ENCODE results near the gene TECRL. TPM values are rescaled to one million over a fixed set of nuclear protein-coding genes. Genes with fewer than 3 reads are reported as not detected.

TECRL gene
- total RNA-seq, 2 experiments from 2014 or later: not detected

DNA sequence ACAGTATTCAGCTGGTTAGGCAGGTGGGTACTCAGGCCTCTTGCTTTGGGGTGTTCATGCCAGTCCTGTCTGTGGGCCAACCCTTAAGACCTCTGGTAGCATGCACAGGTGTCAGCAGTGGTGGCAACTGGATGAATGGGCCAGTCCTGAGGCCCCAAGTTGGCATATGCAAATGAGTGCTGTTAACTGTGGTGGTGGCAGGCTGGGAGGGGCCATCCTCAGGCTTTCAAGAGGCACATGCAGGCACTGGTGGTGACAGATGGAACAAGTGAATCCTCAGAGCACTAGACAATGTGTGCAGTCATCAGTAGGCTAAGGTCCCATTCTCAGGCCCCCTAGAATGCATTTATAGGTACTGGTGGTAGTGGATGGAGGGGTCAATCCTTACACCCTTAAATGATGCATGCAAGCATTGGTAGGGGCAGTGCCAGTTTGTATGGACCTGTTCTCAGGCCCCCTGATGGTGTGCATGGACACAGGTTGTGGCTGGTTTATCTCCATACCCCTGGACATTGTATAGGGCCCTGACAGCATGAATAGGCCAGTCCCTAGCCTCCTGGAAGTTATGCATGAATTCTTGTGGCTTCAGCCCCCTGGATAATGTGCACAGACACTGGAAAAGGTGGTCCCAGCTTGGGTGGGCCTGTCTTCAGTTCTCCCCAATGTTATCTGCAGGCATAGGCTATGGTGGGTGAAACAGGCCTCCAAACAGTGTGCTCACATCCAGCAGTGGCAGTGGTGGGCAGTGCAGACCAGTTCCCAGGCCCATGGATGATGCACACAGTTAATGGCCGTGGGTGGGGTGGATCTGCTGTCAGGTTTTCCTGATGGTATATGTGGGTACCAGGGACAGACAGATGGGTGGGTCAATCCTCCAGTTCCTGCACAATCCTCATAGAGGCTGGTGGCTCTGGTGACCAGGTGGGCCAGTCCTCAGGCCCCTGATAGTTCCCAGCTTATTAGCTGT lies 24.7 kb downstream of the TECRL start:
- Mint-ChIP-seq H3K9me3 (ENCODE audit: low read depth) (peaks cover 8% of the 10 kb centered on the region), H3K4me3 (no peak overlapping the region), H3K27ac (no peak overlapping the region), H3K27me3 (no peaks in the 10 kb centered on the region), H3K4me1 (no peaks in the 10 kb centered on the region), H3K36me3 (ENCODE audit: low read depth) (no peaks in the 10 kb centered on the region)
- ATAC-seq (no peak), DNase-seq (no peak)
- CTCF ChIA-PET: no interaction called here
- intact Hi-C loops (cut with DNase I, micrococcal nuclease): no loop called here
- POLR2A ChIA-PET: no interaction called here

DNA sequence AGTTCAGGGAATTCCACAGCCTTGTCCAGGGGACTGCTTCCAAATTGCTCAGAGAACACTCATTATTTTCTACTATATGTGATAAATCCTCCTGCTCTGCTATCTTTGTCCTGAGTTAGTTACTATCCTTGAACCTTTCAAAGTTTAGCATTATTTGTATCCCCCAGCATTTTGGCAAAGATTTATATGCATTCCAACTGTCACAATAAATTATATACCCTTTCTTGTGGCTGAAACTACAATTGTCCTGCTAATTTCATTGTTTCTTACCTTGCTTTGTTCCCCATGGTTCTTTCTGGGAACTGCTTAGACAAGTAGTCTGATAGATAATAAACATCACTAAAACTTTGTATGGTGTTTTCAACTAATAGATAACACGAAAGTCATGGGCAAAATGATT lies 40.5 kb downstream of the TECRL start:
- no peak for ATAC-seq
- no peaks in the 10 kb centered on the region for H3K4me1 Mint-ChIP-seq
- no peak overlapping the region for H3K4me3 Mint-ChIP-seq

DNA sequence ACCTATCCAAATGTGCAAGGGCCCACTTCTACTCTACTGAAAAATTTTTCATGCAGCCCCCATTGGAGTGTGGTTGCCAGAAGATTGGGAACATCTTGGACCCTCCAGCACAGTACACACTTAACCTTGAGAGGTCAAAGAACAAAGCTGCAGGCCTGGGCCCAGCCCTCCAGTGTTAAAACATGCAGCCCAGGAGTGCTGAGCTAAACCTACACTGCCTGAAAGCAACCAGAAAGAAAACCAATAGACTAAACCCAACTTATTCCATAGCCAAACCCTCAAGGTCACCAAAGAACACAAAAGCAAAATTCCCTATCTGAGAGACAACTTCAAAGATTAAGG lies 47.9 kb downstream of the TECRL start:
- CTCF ChIA-PET: no interaction called here
- ATAC-seq (no peak), DNase-seq (no peak)
- H3K9me3 Mint-ChIP-seq (ENCODE audit: low read depth): peaks cover 7% of the 10 kb centered on the region
- intact Hi-C loops (cut with DNase I, micrococcal nuclease): no loop called here
- H3K4me1 Mint-ChIP-seq: no peaks in the 10 kb centered on the region
- POLR2A ChIA-PET: no interaction called here
- no peaks in the 10 kb centered on the region for H3K27me3 Mint-ChIP-seq
- no peaks in the 10 kb centered on the region for H3K36me3 Mint-ChIP-seq (ENCODE audit: low read depth)
- H3K27ac Mint-ChIP-seq: no peak overlapping the region
- H3K4me3 Mint-ChIP-seq: no peak overlapping the region

More for the DNA sequence above, 40.5 kb downstream of the TECRL start:
- intact Hi-C loops (cut with DNase I, micrococcal nuclease): no loop called here
- ChIA-PET POLR2A (no interaction called here), CTCF (no interaction called here)
- no peaks in the 10 kb centered on the region for H3K36me3 Mint-ChIP-seq (ENCODE audit: low read depth)
- no peak overlapping the region for H3K27ac Mint-ChIP-seq
- peaks cover 10% of the 10 kb centered on the region for H3K9me3 Mint-ChIP-seq (ENCODE audit: low read depth)
- H3K27me3 Mint-ChIP-seq: no peaks in the 10 kb centered on the region
- DNase-seq: no peak

DNA sequence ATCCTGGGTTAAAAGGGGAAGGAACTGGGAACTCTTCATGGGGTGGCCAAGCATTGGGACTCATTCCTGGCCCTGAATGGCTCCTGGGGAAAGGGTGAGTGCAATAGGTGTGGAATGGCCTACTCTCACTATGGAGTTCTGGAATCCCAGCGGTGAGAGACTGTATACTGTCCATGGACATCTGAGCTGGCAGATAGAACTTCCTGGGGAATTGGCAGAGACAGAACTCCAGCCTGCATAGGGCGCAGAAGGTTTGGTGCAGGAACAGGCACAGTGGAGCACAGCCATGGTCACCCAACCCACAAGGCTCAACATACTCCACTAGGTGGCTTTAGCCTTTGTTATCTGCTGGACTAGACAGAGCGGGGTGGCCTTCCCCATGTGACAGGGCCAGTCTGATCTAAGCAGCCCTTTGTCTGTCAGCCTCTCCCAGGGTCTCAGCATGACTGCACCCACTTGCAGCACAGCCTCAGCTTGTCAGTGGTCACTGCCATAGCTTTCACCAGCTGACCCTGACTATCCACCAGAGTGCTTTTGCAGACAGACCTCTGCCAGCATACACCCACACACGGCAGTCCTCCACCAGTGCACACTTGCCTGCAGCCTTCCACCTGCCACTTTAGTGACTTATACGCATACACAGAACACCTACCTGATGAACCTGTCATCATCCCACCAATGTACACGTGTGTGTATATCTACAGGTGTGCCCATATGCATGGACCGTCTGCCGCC lies 48.4 kb downstream of the TECRL start:
- intact Hi-C loops (cut with DNase I, micrococcal nuclease): no loop called here
- ATAC-seq: no peak
- ChIA-PET CTCF (interaction anchor here (0.6 kb wide), 1 partner anchor 1224 kb away, joined by 3 read pairs; no protein-coding TSS in a partner anchor), POLR2A (no interaction called here)
- no peaks in the 10 kb centered on the region for H3K36me3 Mint-ChIP-seq (ENCODE audit: low read depth)
- H3K4me3 Mint-ChIP-seq: no peak overlapping the region
- peaks cover 7% of the 10 kb centered on the region for H3K9me3 Mint-ChIP-seq (ENCODE audit: low read depth)
- no peaks in the 10 kb centered on the region for H3K27me3 Mint-ChIP-seq
- DNase-seq: no peak
- no peaks in the 10 kb centered on the region for H3K4me1 Mint-ChIP-seq
- H3K27ac Mint-ChIP-seq: no peak overlapping the region

DNA sequence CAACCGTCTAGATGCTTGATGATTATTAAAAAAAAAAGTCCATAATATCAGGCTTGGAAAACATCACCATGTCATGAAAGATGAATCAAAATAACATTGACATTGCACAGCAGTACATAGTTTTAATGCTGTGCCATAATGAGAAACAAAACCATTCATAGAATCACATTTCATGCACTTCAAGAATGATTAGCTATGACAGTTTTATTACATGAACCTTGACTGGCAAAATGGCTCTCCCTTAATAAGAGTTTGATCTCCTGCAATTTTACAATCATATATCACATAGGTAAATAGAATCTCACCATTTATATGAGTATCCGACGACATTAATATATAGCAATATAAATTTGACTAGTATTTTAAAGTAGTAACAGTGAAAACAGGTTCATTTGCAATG lies 49.8 kb downstream of the TECRL start:
- no peak for ATAC-seq
- peaks cover 2% of the 10 kb centered on the region for H3K9me3 Mint-ChIP-seq (ENCODE audit: low read depth)
- no peak overlapping the region for H3K27ac Mint-ChIP-seq
- H3K27me3 Mint-ChIP-seq: no peaks in the 10 kb centered on the region
- DNase-seq: no peak
- no peaks in the 10 kb centered on the region for H3K4me1 Mint-ChIP-seq
- CTCF ChIA-PET: no interaction called here
- H3K36me3 Mint-ChIP-seq (ENCODE audit: low read depth): no peaks in the 10 kb centered on the region
- POLR2A ChIA-PET: no interaction called here
- H3K4me3 Mint-ChIP-seq: no peak overlapping the region
- intact Hi-C loops (cut with DNase I, micrococcal nuclease): no loop called here

DNA sequence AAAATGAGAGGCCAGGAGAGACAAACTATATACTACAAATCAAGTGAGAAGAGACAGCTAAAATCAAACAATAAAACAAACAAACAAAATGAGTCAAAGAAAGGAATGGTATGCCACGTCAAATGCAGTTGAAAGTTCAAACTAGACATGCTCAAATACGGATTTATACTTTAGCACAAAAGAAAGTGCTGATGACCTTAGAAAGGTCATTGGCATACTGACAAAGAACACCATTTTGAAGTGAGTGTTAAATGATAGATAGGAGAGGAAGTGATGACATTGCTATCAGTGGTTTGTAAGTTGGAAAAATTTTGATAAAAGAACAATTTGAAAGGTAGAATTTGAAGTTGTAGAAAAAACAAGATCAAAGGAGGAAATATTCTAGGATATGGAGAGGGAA lies 55.3 kb downstream of the TECRL start:
- intact Hi-C loops (cut with DNase I, micrococcal nuclease): no loop called here
- Mint-ChIP-seq H3K36me3 (ENCODE audit: low read depth) (no peaks in the 10 kb centered on the region), H3K27me3 (no peaks in the 10 kb centered on the region), H3K27ac (no peak overlapping the region), H3K9me3 (ENCODE audit: low read depth) (peaks cover 6% of the 10 kb centered on the region), H3K4me3 (no peak overlapping the region), H3K4me1 (no peaks in the 10 kb centered on the region)
- POLR2A ChIA-PET: no interaction called here
- DNase-seq: no peak
- ATAC-seq: no peak
- CTCF ChIA-PET: no interaction called here

DNA sequence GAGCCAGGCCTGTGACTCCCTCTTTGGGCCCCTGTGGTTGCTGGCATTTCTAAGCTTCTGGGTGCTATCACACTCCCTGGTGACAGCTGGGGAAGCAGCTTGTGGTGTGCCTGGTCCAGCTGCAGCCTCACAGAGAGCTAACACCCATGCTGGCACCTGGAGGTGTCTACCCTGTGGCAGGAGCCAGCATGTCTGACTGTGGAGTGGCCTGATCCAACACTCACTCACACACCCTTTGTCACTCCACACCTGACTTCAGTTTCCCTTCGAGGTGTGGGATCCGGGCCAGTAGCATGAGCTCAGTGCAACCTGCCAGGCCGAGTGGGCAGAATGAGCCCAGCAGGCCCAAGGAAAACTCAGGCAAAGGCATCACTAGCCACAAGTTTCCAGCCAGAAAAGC lies 67.5 kb downstream of the TECRL start:
- Mint-ChIP-seq H3K36me3 (ENCODE audit: low read depth) (no peaks in the 10 kb centered on the region), H3K4me3 (no peak overlapping the region), H3K9me3 (ENCODE audit: low read depth) (peaks cover 8% of the 10 kb centered on the region), H3K4me1 (no peaks in the 10 kb centered on the region), H3K27me3 (no peaks in the 10 kb centered on the region), H3K27ac (no peak overlapping the region)
- POLR2A ChIA-PET: no interaction called here
- intact Hi-C loops (cut with DNase I, micrococcal nuclease): no loop called here
- DNase-seq (no peak), ATAC-seq (no peak)
- CTCF ChIA-PET: no interaction called here

DNA sequence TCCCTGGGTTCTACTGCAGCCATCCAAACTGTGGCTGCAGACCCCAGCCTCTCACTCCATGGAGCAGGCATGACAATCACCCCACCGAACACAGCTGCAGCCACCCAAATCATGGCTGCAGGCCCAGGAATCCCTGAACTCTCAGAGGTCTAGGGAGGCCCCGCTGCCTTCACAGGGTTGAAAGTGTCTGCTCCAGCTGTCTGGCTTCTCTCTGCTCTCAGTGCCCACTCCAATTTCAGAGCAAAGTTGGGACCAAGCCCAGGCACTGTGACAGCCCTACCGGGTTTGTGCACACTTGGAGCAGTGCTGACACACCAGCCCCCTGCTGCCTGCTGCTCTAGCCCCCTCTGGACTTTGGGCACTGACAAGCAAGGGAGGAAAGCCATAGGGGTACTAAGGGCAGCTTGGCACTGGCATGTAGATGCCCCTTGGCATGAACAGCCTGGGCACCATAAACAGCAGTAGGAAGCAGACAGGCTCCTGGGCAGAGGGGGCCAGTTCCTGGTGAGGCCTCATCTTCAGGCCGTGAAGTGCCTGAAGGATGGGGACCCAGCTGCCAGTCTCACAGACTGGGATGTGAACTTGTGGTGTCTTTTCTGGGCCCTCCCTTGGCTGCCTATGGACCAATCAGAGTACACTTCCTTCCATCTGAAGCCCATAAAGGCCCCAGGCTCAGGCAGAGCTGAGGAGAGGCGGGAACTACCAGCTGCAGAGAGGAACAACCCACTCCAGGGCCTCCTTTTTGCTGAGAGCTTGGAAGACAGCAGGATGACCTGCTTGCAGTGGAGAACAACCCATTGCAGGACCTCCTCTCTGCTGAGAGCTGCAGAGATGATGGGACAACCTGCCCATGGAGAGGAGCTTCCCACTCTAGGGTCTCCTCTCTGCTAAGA lies 68.8 kb downstream of the TECRL start:
- no peak for ATAC-seq
- Mint-ChIP-seq H3K27me3 (no peaks in the 10 kb centered on the region), H3K27ac (no peak overlapping the region), H3K36me3 (ENCODE audit: low read depth) (no peaks in the 10 kb centered on the region), H3K4me1 (no peaks in the 10 kb centered on the region), H3K4me3 (no peak overlapping the region), H3K9me3 (ENCODE audit: low read depth) (peaks cover 7% of the 10 kb centered on the region)
- ChIA-PET POLR2A (no interaction called here), CTCF (interaction anchor here (0.9 kb wide), 1 partner anchor 8 kb away, joined by 3 read pairs; no protein-coding TSS in a partner anchor)
- DNase-seq: no peak
- intact Hi-C loops (cut with DNase I, micrococcal nuclease): no loop called here

DNA sequence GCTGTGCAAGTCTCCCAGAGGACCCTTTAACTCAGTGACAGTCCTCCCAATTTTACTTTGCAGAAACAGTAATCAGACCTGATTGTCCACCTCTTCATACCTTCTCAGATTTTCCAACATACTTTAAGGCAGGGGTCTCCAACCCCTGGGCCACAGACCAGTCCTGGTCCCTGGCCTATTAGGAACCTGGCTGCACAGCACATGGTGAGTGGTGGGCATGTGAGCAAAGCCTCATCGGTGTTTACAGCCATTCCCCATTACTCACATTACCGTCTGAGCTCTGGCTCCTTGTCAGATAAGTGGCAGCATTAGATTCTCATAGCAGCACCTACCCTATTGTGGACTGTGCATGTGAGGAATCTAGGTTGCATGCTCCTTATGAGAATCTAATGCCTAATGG lies 74.3 kb downstream of the TECRL start:
- ChIA-PET POLR2A (no interaction called here), CTCF (no interaction called here)
- peaks cover 7% of the 10 kb centered on the region for H3K9me3 Mint-ChIP-seq (ENCODE audit: low read depth)
- H3K4me3 Mint-ChIP-seq: no peak overlapping the region
- intact Hi-C loops (cut with DNase I, micrococcal nuclease): no loop called here
- no peaks in the 10 kb centered on the region for H3K36me3 Mint-ChIP-seq (ENCODE audit: low read depth)
- no peaks in the 10 kb centered on the region for H3K27me3 Mint-ChIP-seq
- H3K4me1 Mint-ChIP-seq: no peaks in the 10 kb centered on the region
- DNase-seq (no peak), ATAC-seq (no peak)
- H3K27ac Mint-ChIP-seq: no peak overlapping the region

DNA sequence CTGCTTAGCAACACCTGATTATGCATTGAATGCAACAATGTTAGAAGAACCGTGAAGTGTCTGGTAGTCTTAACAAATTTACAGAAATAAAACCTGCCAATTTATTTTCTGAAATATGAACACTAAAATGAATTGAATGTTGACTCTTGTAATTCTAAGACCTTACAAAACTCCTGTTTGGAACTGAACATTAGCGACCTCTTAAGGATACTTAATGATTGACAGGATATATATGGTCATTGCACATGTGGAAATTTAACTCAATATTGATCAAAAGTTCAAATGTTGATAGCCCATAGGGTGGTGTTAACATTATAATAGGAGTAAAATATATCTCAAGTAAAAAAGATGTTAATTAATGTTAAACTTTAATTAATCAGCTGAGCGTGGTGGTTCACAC lies 79.1 kb downstream of the TECRL start:
- peaks cover 7% of the 10 kb centered on the region for H3K9me3 Mint-ChIP-seq (ENCODE audit: low read depth)
- POLR2A ChIA-PET: no interaction called here
- CTCF ChIA-PET: no interaction called here
- no peak for ATAC-seq
- no peaks in the 10 kb centered on the region for H3K36me3 Mint-ChIP-seq (ENCODE audit: low read depth)
- H3K4me3 Mint-ChIP-seq: no peak overlapping the region
- H3K4me1 Mint-ChIP-seq: no peaks in the 10 kb centered on the region
- intact Hi-C loops (cut with DNase I, micrococcal nuclease): no loop called here
- H3K27ac Mint-ChIP-seq: no peak overlapping the region
- no peak for DNase-seq
- no peaks in the 10 kb centered on the region for H3K27me3 Mint-ChIP-seq

DNA sequence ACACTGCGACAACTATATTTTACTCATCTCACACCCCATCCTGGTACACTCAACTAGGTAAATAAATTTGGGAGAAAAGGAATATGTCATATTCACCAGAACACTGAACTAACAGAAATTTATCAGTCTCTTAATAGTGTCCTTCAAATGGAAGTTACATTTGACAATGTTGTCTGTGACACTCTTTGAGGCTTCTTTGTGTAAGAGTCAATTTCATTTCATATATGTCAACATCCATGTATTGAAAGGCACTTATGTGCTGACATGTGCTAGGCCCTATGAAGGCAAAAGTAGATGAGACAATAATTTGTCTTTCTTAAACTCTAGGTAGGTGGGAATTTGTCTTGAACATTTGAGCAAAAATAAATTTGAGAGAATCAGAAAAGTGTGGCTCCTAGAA lies 82.0 kb downstream of the TECRL start:
- Mint-ChIP-seq H3K27ac (no peak overlapping the region), H3K36me3 (ENCODE audit: low read depth) (no peaks in the 10 kb centered on the region), H3K4me1 (no peaks in the 10 kb centered on the region), H3K27me3 (no peaks in the 10 kb centered on the region), H3K9me3 (ENCODE audit: low read depth) (peaks cover 10% of the 10 kb centered on the region), H3K4me3 (no peak overlapping the region)
- ChIA-PET POLR2A (no interaction called here), CTCF (no interaction called here)
- intact Hi-C loops (cut with DNase I, micrococcal nuclease): no loop called here
- DNase-seq: no peak
- no peak for ATAC-seq

Measured in activated CD4-positive, alpha-beta T cell treated with anti-CD3 and anti-CD28 coated beads for 36 hours (primary cell).